NT2/D1 (cell line): ENCODE data around the gene FNTB.

Experiments
- SUZ12 ChIP-seq: IDR thresholded peaks from 2 replicates; pipeline ENCODE4 v1.6.1; 2011; ENCODE audit not compliant: insufficient read length, insufficient read depth; ENCODE audit errors: extremely low read depth
- YY1 ChIP-seq: IDR thresholded peaks from 2 replicates; pipeline ENCODE4 v1.6.1; 2011; ENCODE audit not compliant: insufficient read length, insufficient read depth
- ZNF274 ChIP-seq: IDR thresholded peaks from 2 replicates; pipeline ENCODE4 v1.6.1; 2011; ENCODE audit warnings: mild to moderate bottlenecking, low read depth, low read length

DNA sequence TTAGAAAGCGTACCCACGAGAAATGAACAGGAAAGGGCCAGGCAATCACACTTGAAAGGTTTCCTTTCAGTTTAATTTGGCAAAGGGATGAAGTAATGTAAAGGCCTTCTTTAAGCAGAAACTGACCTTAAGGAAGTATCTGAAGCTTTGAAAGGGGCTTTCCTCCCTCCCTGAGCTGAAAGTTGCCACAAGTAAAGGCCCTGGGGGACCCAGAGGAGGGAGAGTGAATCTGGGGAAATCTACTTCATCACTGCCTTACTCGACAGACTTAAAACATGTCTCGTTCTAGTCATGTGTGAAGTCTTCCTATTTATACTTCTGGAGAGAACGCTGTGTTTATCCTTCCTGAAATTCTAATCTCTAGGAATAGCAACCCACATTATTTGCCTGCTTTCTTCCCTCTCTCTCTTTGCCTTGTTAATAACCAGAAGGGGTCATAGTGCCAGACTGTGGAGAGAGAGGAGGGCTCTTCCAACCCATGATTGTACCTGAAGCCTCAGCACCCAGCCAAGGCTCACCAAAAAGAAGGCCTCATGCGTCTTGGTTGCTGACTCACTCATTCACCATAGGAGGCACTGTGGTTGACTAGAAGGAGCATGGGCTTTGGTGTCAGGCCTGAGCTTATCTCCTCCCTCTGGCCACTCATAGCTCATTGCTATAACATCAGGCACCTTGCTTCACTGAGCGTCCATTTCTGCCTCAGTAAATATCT is 33.9 kb upstream of the FNTB start:
- TF ChIP-seq SUZ12 (no peak), ZNF274 (no peak), YY1 (no peak)
